Renal pelvis (tissue), 4 donors: Measurements from ENCODE around the gene BMPR1A. TPM values are rescaled to one million over a fixed set of nuclear protein-coding genes. Genes with fewer than 3 reads are reported as not detected.
"Not testable (repeated sequence)": the region's sequence is repeated elsewhere in the genome, so short reads cannot be mapped to it uniquely, and the experiment has no call there.

ENCODE experiments used
- DNase-seq: peaks from one replicate; pipeline ENCODE4 v3.0.0-alpha.2; 2013
- polyA plus RNA-seq, 3 donors: library from polyadenylated mRNA; unstranded; fragments of 120-200 nt; gene quantifications; one replicate each; pipeline ENCODE4 v1.2.1, GENCODE V29; 2013; ENCODE audit not compliant: insufficient read length in 3 of 3

BMPR1A gene
- polyA plus RNA-seq, 3 donors, result 65.2 to 70.1 (median 67.1) TPM

- no peak for DNase-seq
Observed at GRCh38 chr10:86725980-86726676, 30.3 kb upstream of the BMPR1A start.

GRCh38 chr10:86726677-86726999 is 29.8 kb upstream of the BMPR1A start:
- DNase-seq, result no peak

- DNase-seq, result peak; percentile 82
Observed at GRCh38 chr10:86727470-86727869, 28.9 kb upstream of the BMPR1A start.

DNA sequence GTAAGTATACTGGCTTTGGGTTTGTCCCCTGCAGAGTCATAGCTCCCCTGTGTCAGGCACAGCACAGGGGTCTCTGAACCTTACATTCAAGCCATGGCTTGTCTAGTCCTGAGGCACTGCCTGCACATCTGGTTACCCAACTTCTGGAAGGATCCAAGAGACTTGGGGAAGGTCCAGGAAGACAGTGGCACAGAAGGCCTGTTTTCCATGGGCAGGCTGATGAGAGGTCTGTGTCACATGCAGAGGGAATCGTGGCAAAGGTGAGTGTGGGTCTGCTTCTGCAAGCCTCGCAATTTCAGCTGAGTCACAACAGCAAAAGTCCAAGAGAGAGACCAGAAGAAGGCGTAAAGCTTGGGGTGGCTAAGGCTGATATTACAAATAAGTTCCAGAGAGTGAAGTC is 28.4 kb upstream of the BMPR1A start:
- no peak for DNase-seq

GRCh38 chr10:86729677-86730076 is 26.7 kb upstream of the BMPR1A start:
- no peak for DNase-seq

DNA sequence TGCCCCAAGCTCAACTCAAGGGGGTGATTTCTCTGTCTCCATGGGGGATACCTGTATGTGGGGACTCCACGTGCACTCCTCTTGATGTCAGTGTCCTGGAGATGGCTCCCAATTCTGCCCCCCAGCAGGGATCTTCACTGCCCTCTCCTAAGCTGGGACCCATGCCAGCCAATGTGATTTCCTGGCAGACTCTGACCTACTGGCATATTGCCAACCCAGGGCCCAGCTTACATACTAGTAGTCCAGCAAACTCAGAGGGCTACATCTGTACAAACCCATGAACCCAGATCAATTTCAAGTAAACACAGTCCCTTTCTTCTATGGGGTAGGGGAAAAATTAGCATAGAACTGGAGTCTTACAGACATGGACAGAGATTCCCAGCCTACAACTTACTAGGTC is 26.2 kb upstream of the BMPR1A start:
- no peak for DNase-seq

DNA sequence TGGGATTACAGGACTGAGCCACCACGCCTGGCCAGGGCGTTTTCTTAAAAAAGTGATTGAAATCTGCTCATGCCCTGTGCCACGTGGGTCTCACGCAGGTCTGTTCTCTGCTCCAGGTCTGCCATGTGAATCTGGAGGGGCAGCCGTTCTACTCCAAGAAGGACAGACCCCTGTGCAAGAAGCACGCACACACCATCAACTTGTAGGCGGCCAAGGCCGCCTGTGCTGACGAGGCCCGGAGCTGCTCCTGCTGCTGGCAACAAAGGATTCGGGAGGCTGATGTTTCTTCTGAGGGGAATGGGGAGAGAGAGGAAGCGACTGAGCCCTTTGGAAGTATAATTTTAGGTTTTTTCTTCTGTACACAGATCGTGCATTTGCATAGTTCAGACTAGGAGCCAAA is 23.6 kb upstream of the BMPR1A start:
- no peak for DNase-seq

DNA sequence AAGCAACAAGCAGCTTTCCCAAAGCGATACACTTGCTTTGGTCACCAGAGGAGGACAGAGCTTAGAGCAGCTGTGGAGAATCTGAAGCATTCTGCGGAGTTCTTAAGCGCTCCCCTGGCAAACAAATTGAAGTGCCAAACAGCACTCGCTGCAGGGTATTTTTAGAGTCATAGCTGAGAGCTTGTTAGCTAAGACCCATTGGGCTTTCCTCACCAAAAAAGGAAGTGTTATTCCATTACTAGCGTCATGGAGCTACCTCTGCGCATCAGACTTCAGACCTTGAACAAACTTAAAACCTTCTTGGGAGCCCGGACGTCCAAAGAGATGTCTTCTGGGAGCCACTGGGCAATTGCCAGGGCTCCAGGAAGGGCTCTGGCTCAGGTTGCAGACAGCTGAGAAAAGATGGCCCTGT is 23.2 kb upstream of the BMPR1A start:
- no peak for DNase-seq

DNA sequence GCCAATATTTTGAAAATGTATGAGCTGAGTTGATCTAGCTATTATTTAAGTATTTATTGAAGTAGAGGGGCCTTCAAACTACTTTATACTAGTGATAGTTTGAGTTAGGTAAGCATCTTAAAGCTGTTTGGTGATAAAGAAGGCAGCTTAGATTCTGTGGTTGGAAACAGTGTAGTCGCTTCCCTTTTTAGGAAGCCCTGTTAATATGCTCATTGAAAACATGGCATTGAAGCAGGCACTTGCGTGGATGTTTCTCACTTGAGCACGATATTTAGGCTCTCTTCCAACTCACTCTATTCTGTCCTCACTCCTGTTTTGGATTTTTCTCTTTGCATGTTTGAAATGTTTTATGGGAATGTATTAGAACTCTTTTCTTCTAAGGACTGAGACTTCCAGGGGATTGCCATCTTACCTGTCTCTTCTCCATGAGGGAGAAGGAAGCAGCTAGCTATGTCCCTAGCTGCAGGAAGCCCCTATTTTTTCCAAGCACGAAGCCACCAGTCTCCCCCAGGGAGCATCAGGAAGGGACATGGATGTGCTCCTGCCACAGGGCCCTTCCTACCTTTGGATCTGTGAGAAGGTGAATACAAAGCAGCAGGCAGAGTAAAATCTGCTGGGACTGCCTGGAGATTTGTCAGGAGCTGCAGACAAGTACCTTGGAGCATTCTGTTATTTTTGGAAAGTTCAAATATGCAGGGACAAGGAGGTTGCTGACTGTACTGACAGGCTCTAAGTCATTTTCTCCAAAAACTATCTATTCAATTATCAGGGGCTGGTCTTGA is 22.0 kb upstream of the BMPR1A start:
- no peak for DNase-seq

DNA sequence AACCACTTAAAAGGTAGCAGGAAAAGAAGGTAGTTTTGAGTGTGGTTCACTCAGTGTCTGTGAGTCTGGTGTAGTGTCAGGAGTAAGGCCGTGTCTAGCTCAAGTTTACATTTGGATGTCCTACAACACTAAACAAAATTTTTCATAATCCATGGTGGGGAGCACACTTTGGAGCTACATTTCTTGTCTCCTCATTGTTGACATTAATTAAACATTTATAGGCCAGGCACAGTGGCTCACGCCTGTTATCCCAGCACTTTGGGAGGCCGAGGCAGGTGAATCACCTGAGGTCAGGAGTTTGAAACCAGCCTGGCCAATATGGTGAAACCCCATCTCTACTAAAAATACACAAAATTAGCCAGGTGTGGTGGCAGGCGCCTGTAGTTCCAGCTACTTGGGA is 21.1 kb upstream of the BMPR1A start:
- DNase-seq, result not testable (repeated sequence)

- no peak for DNase-seq
Observed at GRCh38 chr10:86742230-86742629, 14.2 kb upstream of the BMPR1A start.

DNA sequence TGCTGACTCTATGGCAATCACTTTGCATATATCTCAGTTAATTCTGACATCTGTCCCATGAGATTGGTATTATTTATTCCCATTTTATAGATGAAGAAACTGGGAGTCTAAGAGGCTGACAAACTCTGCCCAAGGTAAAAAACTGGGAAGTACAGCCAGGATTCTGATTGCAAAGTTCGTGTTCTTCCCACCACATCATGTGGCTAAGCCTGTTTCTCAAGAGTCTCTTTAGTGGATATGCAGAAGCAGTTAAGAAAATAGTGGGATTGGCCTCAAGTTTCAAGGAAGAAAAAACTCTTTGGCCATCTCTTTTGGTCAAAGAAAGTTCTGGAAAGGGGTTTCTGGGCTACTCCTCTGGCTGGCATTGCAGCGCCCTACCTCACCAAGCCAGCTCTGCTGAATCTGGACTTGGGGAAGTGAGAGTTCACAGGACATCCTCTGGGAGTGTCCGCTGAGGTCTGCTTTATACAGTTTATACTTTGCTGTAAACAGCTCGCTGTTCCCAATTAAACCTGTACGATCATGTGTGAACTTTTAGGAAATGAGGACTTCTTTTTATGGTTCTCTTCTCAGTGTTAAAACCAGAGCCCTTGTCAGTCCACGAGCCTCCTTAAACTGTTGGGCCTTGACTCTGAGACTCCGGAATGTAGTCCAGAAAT is 12.2 kb upstream of the BMPR1A start:
- DNase-seq, result no peak

DNA sequence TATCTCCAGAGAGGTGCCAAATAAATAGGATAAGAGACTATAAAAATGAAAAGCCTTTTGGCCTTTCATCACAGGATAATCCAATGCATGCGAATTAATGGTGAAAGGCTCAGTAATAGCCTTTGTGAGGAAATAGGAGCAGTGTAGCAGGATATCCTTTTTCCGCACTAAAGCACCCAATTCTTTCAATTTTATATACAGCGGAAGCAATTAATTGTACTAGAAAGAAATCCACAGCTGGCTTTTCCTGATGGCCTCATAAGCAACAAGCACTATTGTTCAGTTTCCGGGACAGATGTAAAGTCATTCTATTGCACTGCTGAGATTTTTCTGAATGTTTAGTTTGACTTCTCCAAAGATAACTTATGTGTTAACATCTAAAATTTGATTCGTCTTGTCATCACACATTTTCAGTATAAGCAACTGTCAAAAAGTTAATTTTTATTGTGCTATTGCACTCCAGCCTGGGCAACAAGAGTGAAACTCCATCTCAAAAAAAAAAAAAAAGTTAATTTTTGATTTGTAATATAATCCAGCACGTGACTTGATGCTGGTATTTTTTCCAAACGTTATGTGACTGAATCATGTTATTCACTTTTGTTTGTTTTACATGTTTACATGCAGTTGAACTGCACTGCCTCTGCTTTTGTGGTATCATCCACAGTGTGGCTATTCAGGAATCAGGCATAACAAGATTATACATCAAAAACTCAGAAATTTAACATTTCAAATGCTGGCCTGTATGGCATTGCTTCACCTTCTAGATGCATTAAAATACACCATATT is 8.4 kb upstream of the BMPR1A start:
- no peak for DNase-seq

GRCh38 chr10:86749854-86750253 is 6.6 kb upstream of the BMPR1A start:
- DNase-seq, result no peak

GRCh38 chr10:86751477-86751876 is 4.9 kb upstream of the BMPR1A start:
- no peak for DNase-seq

DNA sequence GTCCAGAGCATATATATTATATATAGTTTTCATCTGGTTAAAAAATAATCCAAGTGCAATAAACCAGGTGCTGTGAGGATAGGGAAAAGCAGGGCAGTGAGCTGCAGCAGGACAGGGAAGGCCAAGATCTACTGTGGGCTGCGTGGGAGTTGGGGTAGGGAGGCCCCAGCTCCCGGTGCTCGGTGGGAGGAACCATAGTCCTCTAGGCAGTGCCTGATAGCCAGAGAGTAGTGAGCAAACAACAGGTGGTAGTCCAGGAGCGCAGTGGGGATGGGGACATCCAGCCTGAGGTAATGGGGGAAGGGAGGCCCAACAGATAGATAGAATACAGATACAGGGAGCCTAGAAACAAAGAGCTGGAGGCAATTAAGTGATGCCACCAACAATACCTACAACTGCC is 4.1 kb upstream of the BMPR1A start:
- DNase-seq, result no peak

DNA sequence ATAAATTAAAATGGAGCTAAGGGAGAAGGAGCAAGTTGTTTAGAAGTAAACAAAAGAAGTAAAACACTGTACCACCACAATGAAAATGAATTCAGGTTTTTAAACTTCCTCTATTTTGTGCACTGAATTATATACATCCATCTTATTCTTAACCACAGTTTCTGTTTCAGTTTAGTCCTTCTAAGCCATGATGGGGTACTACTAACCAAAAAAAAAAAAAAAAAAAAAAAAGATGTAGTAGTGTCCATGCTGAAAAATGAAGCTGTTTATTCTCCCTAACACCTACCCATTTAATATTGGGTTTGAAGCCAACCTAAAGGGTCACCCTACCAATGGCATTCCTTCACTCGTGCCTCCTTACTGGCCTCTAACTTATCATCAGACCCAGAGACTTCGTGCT is 3.4 kb upstream of the BMPR1A start:
- DNase-seq, result no peak

GRCh38 chr10:86753638-86754434 is 2.6 kb upstream of the BMPR1A start:
- DNase-seq, result no peak

- peak; percentile 77 for DNase-seq
Observed at GRCh38 chr10:86755454-86755739, 1.0 kb upstream of the BMPR1A start.

DNA sequence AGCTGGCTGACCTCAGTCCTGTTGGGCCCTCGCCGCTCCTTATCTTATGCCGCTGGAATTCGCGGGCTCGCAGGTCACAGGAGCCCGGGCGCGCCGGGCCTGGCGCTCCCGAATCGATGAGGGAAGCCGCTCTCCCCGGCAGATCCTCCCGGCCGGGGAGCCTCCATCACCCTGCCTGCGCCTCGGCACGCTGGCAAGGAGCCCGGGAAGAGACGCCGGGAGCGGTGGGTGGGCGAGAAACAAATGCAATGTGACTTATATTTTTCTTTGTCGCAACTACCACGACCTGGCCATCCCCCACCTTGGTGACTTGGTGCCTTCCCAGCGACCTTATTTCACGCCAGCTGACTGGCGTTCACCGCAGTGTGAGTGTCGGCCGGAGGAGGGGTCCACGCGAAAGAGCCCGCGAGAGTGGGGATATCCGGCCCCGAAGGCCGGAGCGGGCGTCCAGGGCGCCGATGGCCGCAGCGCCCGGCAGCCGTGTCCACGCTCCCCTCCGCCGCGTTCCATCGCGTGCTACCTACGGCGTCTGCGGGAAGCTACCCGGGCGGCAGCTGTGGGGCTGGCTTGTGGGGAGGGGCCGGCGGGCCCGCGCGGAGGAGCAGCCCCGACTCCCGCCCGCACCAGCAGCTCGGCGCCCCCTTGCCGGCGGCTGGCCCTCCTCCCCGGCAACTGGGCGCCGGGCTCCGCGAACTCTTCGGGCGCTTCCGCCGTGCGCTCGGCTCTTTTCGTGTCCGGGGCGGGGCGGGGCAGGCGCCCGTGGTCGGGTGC is 494 bp upstream of the BMPR1A start:
- no peak for DNase-seq
